ENCODE measurements around the gene C5orf58.

GRCh38 chr5:170238456-170239196 is 5.8 kb downstream of the C5orf58 start:
- TF ChIP-seq, protein P1, sequence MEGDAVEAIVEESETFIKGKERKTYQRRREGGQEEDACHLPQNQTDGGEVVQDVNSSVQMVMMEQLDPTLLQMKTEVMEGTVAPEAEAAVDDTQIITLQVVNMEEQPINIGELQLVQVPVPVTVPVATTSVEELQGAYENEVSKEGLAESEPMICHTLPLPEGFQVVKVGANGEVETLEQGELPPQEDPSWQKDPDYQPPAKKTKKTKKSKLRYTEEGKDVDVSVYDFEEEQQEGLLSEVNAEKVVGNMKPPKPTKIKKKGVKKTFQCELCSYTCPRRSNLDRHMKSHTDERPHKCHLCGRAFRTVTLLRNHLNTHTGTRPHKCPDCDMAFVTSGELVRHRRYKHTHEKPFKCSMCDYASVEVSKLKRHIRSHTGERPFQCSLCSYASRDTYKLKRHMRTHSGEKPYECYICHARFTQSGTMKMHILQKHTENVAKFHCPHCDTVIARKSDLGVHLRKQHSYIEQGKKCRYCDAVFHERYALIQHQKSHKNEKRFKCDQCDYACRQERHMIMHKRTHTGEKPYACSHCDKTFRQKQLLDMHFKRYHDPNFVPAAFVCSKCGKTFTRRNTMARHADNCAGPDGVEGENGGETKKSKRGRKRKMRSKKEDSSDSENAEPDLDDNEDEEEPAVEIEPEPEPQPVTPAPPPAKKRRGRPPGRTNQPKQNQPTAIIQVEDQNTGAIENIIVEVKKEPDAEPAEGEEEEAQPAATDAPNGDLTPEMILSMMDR (IDR thresholded peaks at IDR 0.05 in 2 of 3, conservative IDR thresholded peaks at IDR 0.05 in 1 of 3; ENCODE audit: control insufficient read depth in 2 of 3, extremely low read depth in 1 of 3, insufficient read depth in 1 of 3, low read depth in 3 of 3, low read length in 3 of 3) = no peak
- no peak for TF ChIP-seq STAT3 (IDR thresholded peaks at IDR 0.05; ENCODE audit: low read depth, low read length)
- no peak for TF ChIP-seq EZH2 (IDR thresholded peaks at IDR 0.05; ENCODE audit: borderline replicate concordance, control insufficient read depth, low read depth, low read length)
- TF ChIP-seq POLR2AphosphoS5 (IDR thresholded peaks at IDR 0.05; ENCODE audit: low read length) = no peak
- no peak for TF ChIP-seq CREB1 (IDR thresholded peaks at IDR 0.05; ENCODE audit: low read depth)
- no peak for TF ChIP-seq ASH2L (IDR thresholded peaks at IDR 0.05; ENCODE audit: borderline replicate concordance, low read depth)
- TF ChIP-seq EGR1 (IDR thresholded peaks at IDR 0.05; ENCODE audit: borderline replicate concordance in 1 of 2, low read depth in 2 of 2, low read length in 2 of 2) = no peak
- no peak for TF ChIP-seq RCOR1 (conservative IDR thresholded peaks at IDR 0.05; ENCODE audit: low read depth, low read length)
- no peak for TF ChIP-seq CREM (IDR thresholded peaks at IDR 0.05; ENCODE audit: low read depth)
- no peak for TF ChIP-seq EP300 (IDR thresholded peaks at IDR 0.05; ENCODE audit: borderline replicate concordance in 1 of 2, control insufficient read depth in 1 of 2, low read depth in 2 of 2, low read length in 2 of 2)
- TF ChIP-seq, protein P2, sequence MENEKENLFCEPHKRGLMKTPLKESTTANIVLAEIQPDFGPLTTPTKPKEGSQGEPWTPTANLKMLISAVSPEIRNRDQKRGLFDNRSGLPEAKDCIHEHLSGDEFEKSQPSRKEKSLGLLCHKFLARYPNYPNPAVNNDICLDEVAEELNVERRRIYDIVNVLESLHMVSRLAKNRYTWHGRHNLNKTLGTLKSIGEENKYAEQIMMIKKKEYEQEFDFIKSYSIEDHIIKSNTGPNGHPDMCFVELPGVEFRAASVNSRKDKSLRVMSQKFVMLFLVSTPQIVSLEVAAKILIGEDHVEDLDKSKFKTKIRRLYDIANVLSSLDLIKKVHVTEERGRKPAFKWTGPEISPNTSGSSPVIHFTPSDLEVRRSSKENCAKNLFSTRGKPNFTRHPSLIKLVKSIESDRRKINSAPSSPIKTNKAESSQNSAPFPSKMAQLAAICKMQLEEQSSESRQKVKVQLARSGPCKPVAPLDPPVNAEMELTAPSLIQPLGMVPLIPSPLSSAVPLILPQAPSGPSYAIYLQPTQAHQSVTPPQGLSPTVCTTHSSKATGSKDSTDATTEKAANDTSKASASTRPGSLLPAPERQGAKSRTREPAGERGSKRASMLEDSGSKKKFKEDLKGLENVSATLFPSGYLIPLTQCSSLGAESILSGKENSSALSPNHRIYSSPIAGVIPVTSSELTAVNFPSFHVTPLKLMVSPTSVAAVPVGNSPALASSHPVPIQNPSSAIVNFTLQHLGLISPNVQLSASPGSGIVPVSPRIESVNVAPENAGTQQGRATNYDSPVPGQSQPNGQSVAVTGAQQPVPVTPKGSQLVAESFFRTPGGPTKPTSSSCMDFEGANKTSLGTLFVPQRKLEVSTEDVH (IDR thresholded peaks at IDR 0.05; ENCODE audit: low read depth, partially characterized antibody) = no peak
- no peak for TF ChIP-seq FOS (IDR thresholded peaks at IDR 0.05; ENCODE audit: borderline replicate concordance, extremely low read depth, insufficient read length)
- TF ChIP-seq SUZ12 (IDR thresholded peaks at IDR 0.05; ENCODE audit: unreplicated experiment) = no peak

Measured in GM12878 (cell line).